ENCODE data around the gene CAPSL.
"Not testable (repeated sequence)": the region's sequence is repeated elsewhere in the genome, so short reads cannot be mapped to it uniquely, and the experiment has no call there.

Gene CAPSL

DNA sequence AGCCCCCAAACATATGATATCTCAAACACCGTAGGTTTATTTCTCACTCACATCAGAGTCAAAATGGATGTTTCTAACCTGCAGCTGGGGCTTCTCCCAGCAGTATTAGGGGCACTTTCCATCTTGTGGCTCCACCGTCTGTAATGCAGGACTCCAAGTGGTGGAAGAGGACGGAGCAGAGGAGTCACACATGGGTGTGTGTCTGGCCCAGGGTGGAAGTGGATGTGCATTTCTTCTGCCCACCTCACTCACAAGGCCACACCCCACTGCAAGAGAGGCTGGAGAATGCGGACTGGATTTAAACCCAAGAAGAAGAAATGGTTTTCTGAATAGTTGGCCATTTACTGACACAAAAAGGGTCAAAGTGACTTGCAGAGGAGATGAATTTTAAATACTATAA, 67.8 kb downstream of the CAPSL start:
- DNase-seq, result no peak

DNA sequence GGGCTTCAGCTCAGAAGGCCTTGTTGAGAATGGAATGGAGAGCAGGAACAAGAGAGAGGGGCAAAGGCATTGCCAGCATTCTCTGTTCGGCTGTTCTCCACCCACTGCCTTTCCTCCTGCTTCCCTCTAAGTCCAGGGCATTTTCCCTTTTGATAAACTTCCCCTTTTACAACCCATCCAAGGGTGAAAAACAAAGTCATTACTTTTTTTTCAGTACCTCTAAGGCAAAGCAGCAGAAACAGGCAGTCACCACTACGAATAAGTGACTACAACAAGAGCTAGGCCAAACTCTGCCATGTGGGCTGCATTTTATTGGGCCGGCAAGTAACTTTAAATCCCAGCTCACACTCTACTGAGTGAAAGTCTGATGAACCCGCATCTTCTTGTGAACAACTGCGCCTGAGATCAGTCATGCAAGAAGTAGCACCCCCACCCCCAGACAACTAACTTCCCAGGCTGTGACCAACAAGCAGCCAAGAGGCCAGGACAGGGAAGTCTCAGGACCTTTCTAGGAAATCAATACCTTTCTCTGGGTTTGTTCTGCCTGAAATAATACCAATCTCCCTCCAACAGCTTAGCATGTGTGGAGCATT, 68.6 kb downstream of the CAPSL start:
- DNase-seq, result peak; percentile 65

DNA sequence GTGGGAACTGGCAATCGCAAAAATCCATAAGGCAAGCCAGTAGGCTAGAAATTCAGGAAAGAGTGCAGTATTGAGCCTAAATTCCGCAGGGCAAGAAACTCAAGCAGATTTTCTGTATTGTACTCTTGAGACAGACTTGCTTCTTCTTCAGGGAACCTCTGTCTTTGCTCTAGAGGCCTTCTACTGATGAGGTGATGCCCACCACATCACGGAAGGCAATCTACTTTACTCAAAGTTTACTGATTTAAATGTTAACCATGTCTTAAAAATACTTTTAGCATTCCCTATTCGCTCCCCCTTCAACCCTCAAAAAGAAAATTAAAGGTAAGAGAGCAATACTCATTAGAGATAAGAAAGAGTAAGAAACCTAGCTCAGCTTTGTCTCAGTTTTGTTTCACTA, 70.4 kb downstream of the CAPSL start:
- DNase-seq, result no peak

DNA sequence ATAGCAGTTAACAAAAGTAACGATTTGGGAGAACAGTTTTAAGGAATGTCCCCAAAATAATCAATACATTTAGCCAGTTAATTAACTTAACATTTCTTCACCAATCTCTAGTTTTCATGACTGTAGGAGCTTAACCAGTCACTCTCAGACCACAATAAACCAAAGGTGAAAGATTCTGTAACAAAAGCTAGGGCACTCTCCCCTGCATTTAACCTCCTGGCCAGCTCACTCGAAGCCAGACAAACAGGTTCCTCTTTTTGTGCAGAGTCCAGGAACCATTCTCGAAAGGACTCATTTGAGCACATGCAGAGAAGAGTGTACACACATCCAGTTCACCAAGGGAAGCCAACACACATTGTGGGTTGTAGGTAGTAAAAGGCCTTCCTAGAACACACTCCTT, 75.3 kb downstream of the CAPSL start:
- DNase-seq, result peak; percentile 44

DNA sequence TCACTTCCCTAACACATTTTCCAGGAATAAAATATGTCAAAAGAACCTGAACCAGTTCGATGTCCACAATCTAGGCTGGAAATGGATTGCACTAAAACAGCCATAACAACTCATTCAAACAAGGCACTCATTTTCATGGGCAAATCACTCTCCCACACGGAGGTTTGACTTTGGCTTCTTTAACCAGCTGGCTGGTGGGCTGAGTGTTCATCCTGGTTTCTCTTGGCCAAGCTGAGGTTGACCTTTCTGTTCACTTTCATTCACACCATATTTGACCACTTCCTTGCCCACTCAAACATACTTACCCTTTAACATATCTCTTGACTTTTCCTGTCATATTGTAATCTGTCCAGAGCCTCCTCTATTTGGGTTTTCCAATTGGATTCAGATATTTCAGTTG, 76.3 kb downstream of the CAPSL start:
- no peak for DNase-seq

DNA sequence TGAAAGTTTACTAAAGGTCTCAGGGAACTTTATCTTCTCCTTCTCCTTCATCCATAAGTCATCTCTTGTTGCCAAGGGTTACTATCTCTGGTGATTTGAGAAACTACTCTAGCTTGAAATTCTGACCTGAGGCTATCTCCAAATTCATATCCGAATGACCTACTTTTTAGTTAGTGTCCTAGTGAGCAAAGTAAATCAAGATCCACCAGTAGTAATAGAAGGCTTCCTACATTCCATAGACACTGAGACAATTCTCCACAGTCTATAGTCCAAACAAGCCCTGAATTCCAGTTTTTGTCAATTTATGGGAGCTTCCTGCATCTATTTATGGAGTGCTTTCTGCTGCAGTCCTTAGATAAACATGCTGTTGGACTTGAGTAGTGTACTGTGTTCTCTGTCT, 76.7 kb downstream of the CAPSL start:
- no peak for DNase-seq

DNA sequence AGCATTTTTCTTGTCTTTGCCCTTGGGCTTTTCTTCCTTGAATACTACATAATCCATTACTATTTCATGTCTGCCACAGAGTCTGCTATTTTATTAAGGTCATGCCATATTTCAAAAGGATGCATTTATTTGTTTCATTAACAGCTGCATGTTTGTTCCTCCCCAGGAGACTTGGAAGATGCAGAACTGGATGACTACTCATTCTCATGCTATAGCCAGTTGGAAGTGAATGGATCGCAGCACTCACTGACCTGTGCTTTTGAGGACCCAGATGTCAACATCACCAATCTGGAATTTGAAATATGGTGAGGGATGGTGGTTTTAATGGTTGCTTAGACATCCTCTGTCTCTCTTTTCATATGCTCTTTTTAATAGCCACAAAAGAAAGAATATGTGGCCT, 77.7 kb downstream of the CAPSL start:
- DNase-seq, result no peak

DNA sequence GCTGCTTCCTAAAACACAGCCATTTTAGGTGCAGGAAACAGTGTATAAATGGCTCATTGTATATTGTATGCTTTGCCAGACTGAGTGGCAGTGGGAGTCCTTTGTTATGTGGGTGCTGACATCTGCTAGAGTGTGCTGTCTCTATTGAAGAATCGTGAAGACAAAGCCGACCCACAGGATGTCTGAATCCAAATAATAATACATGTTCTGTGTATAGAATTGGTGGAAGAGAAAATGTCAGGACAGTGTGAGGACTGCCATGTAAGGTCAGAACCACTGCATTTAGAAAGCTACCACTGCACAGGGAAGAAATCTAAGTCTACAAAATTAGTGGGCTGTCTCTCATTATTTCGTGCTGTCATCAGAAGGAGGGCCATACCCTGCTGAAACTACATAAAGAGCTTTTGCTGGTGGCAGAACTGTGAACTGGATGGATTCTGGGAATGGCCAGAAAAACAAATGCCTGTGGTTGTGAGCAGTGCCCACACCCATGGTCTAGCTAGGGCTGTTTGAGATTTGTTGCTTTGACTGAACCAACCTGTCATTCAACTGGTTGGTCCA, 79.2 kb downstream of the CAPSL start:
- DNase-seq, result no peak

DNA sequence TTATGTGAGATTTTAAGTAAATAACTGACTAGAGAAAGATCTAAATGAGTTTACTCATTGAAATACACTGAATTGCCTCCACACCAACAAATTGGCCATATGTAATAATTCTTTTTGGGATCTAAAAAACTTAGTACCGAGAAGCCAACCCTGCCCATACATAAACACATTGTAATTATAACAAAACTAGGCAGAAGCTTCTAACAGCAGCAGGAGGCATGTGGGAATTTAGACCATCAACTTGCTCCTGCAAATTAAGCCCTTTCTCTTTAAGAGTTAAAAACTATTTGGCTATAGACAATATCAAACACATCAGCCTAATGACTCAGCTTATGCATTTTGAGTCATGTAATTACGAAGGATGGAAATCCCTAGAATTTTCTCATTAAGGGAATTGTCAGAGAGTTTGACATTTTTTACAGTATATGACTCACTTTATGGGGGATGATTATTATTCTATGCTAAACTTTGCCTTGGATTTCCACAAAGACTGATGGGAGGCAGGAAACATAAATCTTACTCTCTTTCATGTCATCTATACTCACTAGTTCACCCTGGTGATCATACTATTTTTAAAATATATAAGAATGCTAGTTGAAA, 80.7 kb downstream of the CAPSL start:
- DNase-seq, result peak; percentile 94

DNA sequence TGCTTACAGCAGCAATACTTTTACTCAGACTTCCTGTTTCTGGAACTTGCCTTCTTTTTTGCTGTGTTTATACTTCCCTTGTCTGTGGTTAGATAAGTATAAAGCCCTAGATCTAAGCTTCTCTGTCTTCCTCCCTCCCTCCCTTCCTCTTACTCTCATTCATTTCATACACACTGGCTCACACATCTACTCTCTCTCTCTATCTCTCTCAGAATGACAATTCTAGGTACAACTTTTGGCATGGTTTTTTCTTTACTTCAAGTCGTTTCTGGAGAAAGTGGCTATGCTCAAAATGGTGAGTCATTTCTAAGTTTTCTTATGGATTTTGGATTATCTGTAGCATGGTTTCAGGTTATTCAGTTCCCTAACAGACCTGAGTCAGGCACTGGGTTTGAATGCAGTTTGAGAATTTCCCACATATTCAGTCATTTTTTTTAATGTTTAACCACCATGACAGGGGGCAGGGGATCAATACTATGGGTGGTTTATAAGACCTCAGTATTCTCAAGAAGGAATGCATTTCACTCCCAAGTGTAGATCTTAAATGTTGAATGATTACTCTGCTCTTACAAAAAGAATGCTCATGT, 81.6 kb downstream of the CAPSL start, which contains the start of gene IL7R:
Gene IL7R, plus strand, starts transcription at position 127 of the 587 bp plus-strand sequence. Its CDS starts 87 bp downstream, at position 214.
- peak; percentile 90 for DNase-seq

DNA sequence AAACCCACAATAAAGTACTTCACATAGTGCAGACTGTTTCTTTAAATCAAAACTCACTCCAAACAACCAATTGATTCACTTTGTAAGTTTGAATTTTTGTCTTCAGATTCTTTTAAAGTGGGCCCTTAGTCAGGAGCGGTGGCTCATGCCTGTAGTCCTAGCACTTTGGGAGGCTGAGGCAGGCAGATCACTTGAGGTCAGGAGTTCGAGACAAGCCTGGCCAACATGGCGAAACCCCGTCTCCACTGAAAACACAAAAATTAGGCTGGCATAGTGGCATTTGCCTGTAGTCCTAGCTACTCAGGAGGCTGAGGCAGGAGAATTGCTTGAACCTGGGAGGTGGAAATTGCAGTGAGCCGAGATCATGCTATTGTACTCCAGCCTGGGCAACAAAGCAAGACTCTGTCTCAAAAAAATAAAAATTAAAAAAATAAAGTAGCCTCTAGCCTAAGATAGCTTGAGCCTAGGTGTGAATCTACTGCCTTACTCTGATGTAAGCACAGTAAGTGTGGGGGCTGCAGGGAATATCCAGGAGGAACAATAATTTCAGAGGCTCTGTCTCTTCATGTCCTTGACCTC, 82.1 kb downstream of the CAPSL start:
- not testable (repeated sequence) for DNase-seq

DNA sequence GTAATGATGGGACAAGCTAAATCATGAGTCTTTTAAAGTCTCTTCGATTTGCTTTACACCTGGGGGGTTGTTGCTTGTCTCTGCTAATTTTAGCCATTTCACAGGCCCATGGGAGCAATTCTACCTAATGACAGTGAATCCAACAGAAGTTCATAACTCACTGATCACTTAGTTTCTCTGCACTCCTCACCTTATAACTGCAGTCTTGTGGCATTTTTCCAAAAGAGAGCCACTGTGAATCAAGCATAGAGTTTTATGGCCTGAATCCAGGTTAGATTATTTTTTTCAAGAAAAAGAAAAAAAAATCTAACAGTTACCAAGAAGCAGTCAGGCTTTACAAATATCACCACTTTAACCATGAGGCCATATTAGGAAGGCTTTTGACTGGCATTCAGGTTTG, 83.2 kb downstream of the CAPSL start:
- DNase-seq, result no peak

Data from inflammatory macrophage treated with lipopolysaccharide for 4 hours (primary cell).